HG03354 (cell line): Measurements from ENCODE around the gene TMEM87B.
"Not testable (repeated sequence)": the region's sequence is repeated elsewhere in the genome, so short reads cannot be mapped to it uniquely, and the experiment has no call there.

ENCODE experiments used
- ATAC-seq: cut with Tn5 transposase; IDR thresholded peaks from one replicate; pipeline ENCODE4 v1.9.1; 2021; ENCODE audit warnings: mild to moderate bottlenecking; ENCODE audit not compliant: unreplicated experiment, poor library complexity, severe bottlenecking

The TMEM87B gene

GRCh38 chr2:112032224-112032586, 22.9 kb upstream of the TMEM87B start:
- no peak for ATAC-seq

GRCh38 chr2:112032689-112033465, 22.2 kb upstream of the TMEM87B start:
- ATAC-seq, result no peak

GRCh38 chr2:112033600-112033999, 21.5 kb upstream of the TMEM87B start:
- no peak for ATAC-seq

GRCh38 chr2:112034924-112035323, 20.1 kb upstream of the TMEM87B start:
- no peak for ATAC-seq

GRCh38 chr2:112035786-112036185, 19.3 kb upstream of the TMEM87B start:
- ATAC-seq, result no peak

- ATAC-seq, result not testable (repeated sequence)
Observed at GRCh38 chr2:112039556-112039955, 15.5 kb upstream of the TMEM87B start.

- ATAC-seq, result not testable (repeated sequence)
Observed at GRCh38 chr2:112040066-112040465, 15.0 kb upstream of the TMEM87B start.

- ATAC-seq, result not testable (repeated sequence)
Observed at GRCh38 chr2:112041460-112041859, 13.6 kb upstream of the TMEM87B start.

GRCh38 chr2:112045446-112046014, 9.5 kb upstream of the TMEM87B start:
- no peak for ATAC-seq

GRCh38 chr2:112046231-112046630, 8.8 kb upstream of the TMEM87B start:
- no peak for ATAC-seq

- no peak for ATAC-seq
Observed at GRCh38 chr2:112047537-112048235, 7.4 kb upstream of the TMEM87B start.

- no peak for ATAC-seq
Observed at GRCh38 chr2:112048236-112048592, 6.9 kb upstream of the TMEM87B start.

GRCh38 chr2:112048887-112049286, 6.2 kb upstream of the TMEM87B start:
- ATAC-seq, result peak; percentile 53

- ATAC-seq, result no peak
Observed at GRCh38 chr2:112050316-112050715, 4.8 kb upstream of the TMEM87B start.

- peak; percentile 67 for ATAC-seq
Observed at GRCh38 chr2:112053917-112054846, 887 bp upstream of the TMEM87B start.

GRCh38 chr2:112055730-112056625, 909 bp downstream of the TMEM87B start:
- no peak for ATAC-seq

GRCh38 chr2:112056626-112056987, 1.5 kb downstream of the TMEM87B start:
- ATAC-seq, result no peak

- ATAC-seq, result no peak
Observed at GRCh38 chr2:112059671-112060070, 4.6 kb downstream of the TMEM87B start.

GRCh38 chr2:112061299-112061698, 6.2 kb downstream of the TMEM87B start:
- ATAC-seq, result no peak
